NB4 (cell line): ENCODE results near the gene NGFR.

Experiments
- DNase-seq: peaks from one replicate; pipeline ENCODE4 v3.0.0; 2010; ENCODE audit warnings: low read depth
- H3K4me3 ChIP-seq: one replicate; pipeline ENCODE4 v1.5.1; 2011; ENCODE audit warnings: mild to moderate bottlenecking, low read depth, low read length, moderate library complexity
- MAX ChIP-seq: IDR thresholded peaks from 2 replicates; pipeline ENCODE4 v1.6.1; 2011; ENCODE audit warnings: low read depth, low read length
- MYC ChIP-seq: IDR thresholded peaks from 2 replicates; pipeline ENCODE4 v1.6.1; 2011; ENCODE audit warnings: low read depth, low read length
- POLR2A ChIP-seq: IDR thresholded peaks from 2 replicates; pipeline ENCODE4 v1.6.1; 2011; ENCODE audit warnings: mild to moderate bottlenecking; ENCODE audit not compliant: insufficient read length; ENCODE audit errors: extremely low read depth
- TF ChIP-seq, protein P1 (sequence below): IDR thresholded peaks from one replicate; pipeline ENCODE4 v1.5.1; 2012; ENCODE audit warnings: low read depth, low read length

NGFR gene

DNA sequence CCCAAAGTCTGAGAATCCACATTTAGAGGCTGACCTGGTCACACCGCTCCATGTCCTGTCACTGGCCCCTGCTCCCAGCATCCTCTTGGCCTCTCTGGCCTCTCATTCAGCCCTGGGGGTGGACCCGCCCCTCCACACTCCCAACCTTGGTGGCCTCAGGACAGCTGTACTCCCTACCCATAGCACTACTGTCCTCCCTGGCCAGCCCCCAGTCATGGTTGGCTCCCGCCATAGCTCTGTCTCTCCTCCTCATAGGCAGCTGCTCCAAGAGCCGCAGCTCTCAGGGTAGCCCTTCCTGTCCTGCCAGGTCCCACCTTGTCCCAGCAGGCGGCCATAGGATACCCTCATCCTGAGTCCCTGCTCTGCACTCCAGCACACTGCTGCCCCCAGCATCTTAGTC lies 42.4 kb upstream of the NGFR start:
- no peak overlapping the region for H3K4me3 ChIP-seq
- DNase-seq, result no peak
- TF ChIP-seq, protein P1, sequence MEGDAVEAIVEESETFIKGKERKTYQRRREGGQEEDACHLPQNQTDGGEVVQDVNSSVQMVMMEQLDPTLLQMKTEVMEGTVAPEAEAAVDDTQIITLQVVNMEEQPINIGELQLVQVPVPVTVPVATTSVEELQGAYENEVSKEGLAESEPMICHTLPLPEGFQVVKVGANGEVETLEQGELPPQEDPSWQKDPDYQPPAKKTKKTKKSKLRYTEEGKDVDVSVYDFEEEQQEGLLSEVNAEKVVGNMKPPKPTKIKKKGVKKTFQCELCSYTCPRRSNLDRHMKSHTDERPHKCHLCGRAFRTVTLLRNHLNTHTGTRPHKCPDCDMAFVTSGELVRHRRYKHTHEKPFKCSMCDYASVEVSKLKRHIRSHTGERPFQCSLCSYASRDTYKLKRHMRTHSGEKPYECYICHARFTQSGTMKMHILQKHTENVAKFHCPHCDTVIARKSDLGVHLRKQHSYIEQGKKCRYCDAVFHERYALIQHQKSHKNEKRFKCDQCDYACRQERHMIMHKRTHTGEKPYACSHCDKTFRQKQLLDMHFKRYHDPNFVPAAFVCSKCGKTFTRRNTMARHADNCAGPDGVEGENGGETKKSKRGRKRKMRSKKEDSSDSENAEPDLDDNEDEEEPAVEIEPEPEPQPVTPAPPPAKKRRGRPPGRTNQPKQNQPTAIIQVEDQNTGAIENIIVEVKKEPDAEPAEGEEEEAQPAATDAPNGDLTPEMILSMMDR, result no peak
- TF ChIP-seq MYC (no peak), POLR2A (no peak), MAX (no peak)

- TF ChIP-seq POLR2A (no peak), MAX (no peak), MYC (no peak)
- TF ChIP-seq, protein P1, result no peak
- DNase-seq, result no peak
- no peak overlapping the region for H3K4me3 ChIP-seq
Observed at GRCh38 chr17:49454050-49454449, 41.0 kb upstream of the NGFR start.

- TF ChIP-seq POLR2A, result no peak
- no peak for DNase-seq
- H3K4me3 ChIP-seq, result no peak overlapping the region
Observed at GRCh38 chr17:49455272-49455861, 39.7 kb upstream of the NGFR start.

DNA sequence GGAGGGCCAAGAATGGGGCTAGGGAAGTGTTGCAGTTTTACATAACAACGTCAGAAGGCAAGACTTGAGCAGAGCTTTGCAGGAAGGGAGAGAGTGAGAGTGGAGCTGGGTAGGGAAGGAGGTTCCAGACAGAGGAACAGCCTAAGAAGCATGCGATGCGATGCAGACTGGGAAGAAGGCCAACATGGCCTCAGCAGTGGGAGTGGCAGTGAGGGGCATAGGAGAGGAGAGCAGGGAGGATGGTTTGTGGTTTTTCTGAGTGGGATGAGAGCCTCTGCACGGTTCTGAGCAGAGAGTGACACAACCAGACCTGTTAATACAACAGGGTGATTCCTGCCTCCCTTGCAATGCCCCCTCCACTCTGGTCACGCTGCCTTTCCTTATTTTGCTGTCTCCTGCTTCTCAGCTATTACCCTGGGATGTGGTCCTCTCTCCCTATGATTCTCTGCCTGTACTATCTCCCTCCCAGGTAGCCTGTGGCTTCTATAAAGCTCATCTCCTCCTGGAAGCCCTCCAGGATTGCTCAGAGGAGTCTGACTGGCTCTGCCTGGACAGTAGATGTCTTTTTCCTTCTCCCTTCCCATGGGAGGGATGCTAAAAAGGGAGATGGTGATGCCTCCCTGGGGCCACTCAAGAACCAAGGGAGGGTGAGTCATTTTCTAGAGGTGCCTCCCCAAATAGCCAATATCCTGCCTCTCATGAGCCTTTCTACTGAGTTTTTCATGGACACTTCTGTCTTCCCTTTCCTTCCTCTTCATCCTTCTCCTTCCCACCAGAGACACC lies 38.7 kb upstream of the NGFR start:
- TF ChIP-seq MYC (no peak), MAX (no peak), POLR2A (no peak)
- TF ChIP-seq, protein P1, result no peak
- peak; percentile 85 for DNase-seq
- no peak overlapping the region for H3K4me3 ChIP-seq

- no peak overlapping the region for H3K4me3 ChIP-seq
- DNase-seq, result no peak
- no peak for TF ChIP-seq MAX
- no peak for TF ChIP-seq MYC
- TF ChIP-seq POLR2A, result no peak
- TF ChIP-seq, protein P1, result no peak
Observed at GRCh38 chr17:49457564-49458535, 37.2 kb upstream of the NGFR start.

- no peak for DNase-seq
- H3K4me3 ChIP-seq, result no peak overlapping the region
- no peak for TF ChIP-seq POLR2A
- TF ChIP-seq, protein P1, result no peak
- TF ChIP-seq MYC, result no peak
- no peak for TF ChIP-seq MAX
Observed at GRCh38 chr17:49459401-49459984, 35.6 kb upstream of the NGFR start.
